Smooth muscle cell (in vitro differentiated cells): Measurements from ENCODE around the gene BICD1. TPM values are rescaled to one million over a fixed set of nuclear protein-coding genes. Genes with fewer than 3 reads are reported as not detected.

Experiments
- DNase-seq: peaks from one replicate; lab custom pipeline; 2025; ENCODE audit not compliant: unreplicated experiment; lab: John Stamatoyannopoulos, UW
- H2AFZ ChIP-seq: fragments of 200-600 bp; sonication (generic); 2 replicates; pipeline ENCODE4 v1.6.0; 2016; ENCODE audit warnings: antibody characterized with exemption, low read depth, mild to moderate bottlenecking
- H3F3A ChIP-seq: fragments of 200-600 bp; sonication (generic); 2 replicates; pipeline ENCODE4 v1.6.0; 2017; ENCODE audit warnings: antibody characterized with exemption, low read depth
- H3K27ac ChIP-seq: fragments of 200-600 bp; sonication (generic); 2 replicates; pipeline ENCODE4 v1.5.1; 2016; ENCODE audit warnings: low read depth, mild to moderate bottlenecking
- H3K27me3 ChIP-seq: fragments of 200-600 bp; sonication (generic); 2 replicates; pipeline ENCODE4 v1.6.1; 2016; ENCODE audit warnings: low read depth, mild to moderate bottlenecking
- H3K36me3 ChIP-seq: fragments of 200-600 bp; sonication (generic); 2 replicates; pipeline ENCODE4 v1.5.1; 2016; ENCODE audit warnings: low read depth
- H3K4me1 ChIP-seq: fragments of 200-600 bp; sonication (generic); 2 replicates; pipeline ENCODE4 v1.5.1; 2016; ENCODE audit warnings: low read depth
- H3K4me2 ChIP-seq: fragments of 200-600 bp; sonication (generic); 2 replicates; pipeline ENCODE4 v1.6.0; 2016; ENCODE audit warnings: mild to moderate bottlenecking
- H3K4me3 ChIP-seq: fragments of 200-600 bp; sonication (generic); 2 replicates; pipeline ENCODE4 v1.5.1; 2016; ENCODE audit warnings: mild to moderate bottlenecking
- H3K79me2 ChIP-seq: fragments of 200-600 bp; sonication (generic); 2 replicates; pipeline ENCODE4 v1.6.0; 2016; ENCODE audit warnings: low read depth, mild to moderate bottlenecking
- H3K9ac ChIP-seq: fragments of 200-600 bp; sonication (generic); 2 replicates; pipeline ENCODE4 v1.6.0; 2016; ENCODE audit warnings: low read depth
- H3K9me3 ChIP-seq: fragments of 200-600 bp; sonication (generic); replicated peaks from 2 replicates; pipeline ENCODE4 v1.5.1; 2016; ENCODE audit warnings: low read depth
- H4K20me1 ChIP-seq: fragments of 200-600 bp; sonication (generic); 2 replicates; pipeline ENCODE4 v1.6.0; 2016; ENCODE audit warnings: low read depth
- WGBS: methylation state at CpG from one replicate; pipeline ENCODE4 v1.1.7; 2016; ENCODE audit warnings: low lambda C conversion rate; 5-methylcytosine and 5-hydroxymethylcytosine counted together
- polyA plus RNA-seq: library from polyadenylated mRNA; unstranded; fragments of >200 nt; fragmentation: Nextera tagmentation; extraction: Ambion mirVana; gene quantifications from 2 replicates; pipeline ENCODE4 v1.2.1, GENCODE V29; 2016
- total RNA-seq: library from RNA; depleted of rRNA; stranded (reverse); fragments of >200 nt; gene quantifications from 2 replicates; pipeline ENCODE4 v1.2.3, GENCODE V29; 2014
- TF ChIP-seq, protein P1 (sequence below): fragments of 200-600 bp; sonication (generic); IDR thresholded peaks from 2 replicates; pipeline ENCODE4 v1.5.1; 2017; ENCODE audit warnings: borderline replicate concordance, mild to moderate bottlenecking, antibody characterized with exemption; ENCODE audit not compliant: insufficient read depth, poor library complexity, severe bottlenecking

BICD1 gene
- total and polyA plus RNA-seq, 2 experiments from 2014 or later: 6.5 to 11.5 TPM

DNA sequence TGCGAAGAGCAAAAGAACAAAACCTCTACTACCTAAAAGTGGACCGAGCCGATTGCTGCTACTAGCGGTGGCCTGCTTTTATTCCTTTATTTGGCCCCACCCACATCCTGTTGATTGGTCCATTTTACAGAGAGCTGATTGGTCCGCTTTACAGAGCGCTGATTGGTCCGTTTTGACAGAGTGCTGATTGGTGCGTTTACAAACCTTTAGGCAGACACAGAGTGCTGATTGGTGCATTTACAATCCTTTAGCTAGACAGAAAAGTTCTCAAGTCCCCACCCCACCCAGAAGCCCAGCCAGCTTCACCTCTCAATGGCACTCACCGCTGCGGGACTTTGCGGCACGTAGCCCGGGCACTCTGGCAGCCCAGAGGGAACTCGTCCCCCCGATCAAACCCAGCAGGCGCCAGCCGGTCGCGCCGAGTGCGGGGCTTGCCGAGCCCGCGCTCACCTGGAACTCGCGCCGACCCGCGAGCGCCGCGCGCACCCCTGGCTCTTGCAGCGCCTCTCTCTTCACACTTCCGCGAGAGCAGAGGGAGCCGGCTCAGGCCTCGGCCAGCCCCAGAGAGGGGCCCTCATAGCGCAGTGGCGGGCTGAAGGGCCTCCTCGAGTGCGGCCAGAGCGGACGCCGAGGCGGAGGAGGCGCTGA is 284.0 kb downstream of the BICD1 start:
- no peak for DNase-seq
- H3K9me3 ChIP-seq: no peaks in the 10 kb centered on the region
- no peak overlapping the region for H3K4me3 ChIP-seq
- H3K27me3 ChIP-seq: no peaks in the 10 kb centered on the region
- no peak overlapping the region for H2AFZ ChIP-seq
- H3K36me3 ChIP-seq: no peaks in the 10 kb centered on the region
- no peaks in the 10 kb centered on the region for H3K4me1 ChIP-seq
- peaks cover 4% of the 10 kb centered on the region for H3F3A ChIP-seq
- no peaks in the 10 kb centered on the region for H3K79me2 ChIP-seq
- no peak overlapping the region for H3K27ac ChIP-seq
- 96% methylated on average over 47 of the region's 47 CpGs for WGBS
- no peaks in the 10 kb centered on the region for H4K20me1 ChIP-seq
- H3K4me2 ChIP-seq: no peak overlapping the region
- TF ChIP-seq, protein P1, sequence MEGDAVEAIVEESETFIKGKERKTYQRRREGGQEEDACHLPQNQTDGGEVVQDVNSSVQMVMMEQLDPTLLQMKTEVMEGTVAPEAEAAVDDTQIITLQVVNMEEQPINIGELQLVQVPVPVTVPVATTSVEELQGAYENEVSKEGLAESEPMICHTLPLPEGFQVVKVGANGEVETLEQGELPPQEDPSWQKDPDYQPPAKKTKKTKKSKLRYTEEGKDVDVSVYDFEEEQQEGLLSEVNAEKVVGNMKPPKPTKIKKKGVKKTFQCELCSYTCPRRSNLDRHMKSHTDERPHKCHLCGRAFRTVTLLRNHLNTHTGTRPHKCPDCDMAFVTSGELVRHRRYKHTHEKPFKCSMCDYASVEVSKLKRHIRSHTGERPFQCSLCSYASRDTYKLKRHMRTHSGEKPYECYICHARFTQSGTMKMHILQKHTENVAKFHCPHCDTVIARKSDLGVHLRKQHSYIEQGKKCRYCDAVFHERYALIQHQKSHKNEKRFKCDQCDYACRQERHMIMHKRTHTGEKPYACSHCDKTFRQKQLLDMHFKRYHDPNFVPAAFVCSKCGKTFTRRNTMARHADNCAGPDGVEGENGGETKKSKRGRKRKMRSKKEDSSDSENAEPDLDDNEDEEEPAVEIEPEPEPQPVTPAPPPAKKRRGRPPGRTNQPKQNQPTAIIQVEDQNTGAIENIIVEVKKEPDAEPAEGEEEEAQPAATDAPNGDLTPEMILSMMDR: no peak
- H3K9ac ChIP-seq: no peak overlapping the region

DNA sequence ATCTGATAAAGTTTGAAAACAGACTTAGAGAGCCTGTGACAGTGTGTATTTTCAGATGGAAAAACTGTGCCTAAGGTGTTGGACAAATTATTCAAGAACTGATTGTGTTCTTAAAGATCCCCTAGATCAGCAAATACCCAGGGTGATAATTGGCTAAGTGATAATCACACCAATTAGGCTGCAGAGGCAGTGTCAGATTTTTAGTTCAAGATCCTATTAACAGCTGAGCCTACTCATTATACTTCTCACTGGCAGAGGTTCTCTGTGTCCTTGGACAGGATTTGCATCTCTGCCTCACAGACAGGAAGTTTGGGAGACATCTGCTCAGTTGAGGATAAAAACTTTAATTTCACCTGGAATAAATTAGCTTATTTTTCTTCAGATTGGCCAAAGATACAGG is 288.4 kb downstream of the BICD1 start:
- no peaks in the 10 kb centered on the region for H3K9me3 ChIP-seq
- no peak overlapping the region for H3K9ac ChIP-seq
- no peak overlapping the region for H3K27ac ChIP-seq
- no peak overlapping the region for H2AFZ ChIP-seq
- TF ChIP-seq, protein P1: no peak
- H3K79me2 ChIP-seq: no peaks in the 10 kb centered on the region
- no peak overlapping the region for H3K4me2 ChIP-seq
- no peak overlapping the region for H3K4me3 ChIP-seq
- peaks cover 4% of the 10 kb centered on the region for H3F3A ChIP-seq
- H4K20me1 ChIP-seq: no peaks in the 10 kb centered on the region
- no peaks in the 10 kb centered on the region for H3K36me3 ChIP-seq
- H3K27me3 ChIP-seq: peaks cover 4% of the 10 kb centered on the region
- DNase-seq: no peak
- H3K4me1 ChIP-seq: no peaks in the 10 kb centered on the region

DNA sequence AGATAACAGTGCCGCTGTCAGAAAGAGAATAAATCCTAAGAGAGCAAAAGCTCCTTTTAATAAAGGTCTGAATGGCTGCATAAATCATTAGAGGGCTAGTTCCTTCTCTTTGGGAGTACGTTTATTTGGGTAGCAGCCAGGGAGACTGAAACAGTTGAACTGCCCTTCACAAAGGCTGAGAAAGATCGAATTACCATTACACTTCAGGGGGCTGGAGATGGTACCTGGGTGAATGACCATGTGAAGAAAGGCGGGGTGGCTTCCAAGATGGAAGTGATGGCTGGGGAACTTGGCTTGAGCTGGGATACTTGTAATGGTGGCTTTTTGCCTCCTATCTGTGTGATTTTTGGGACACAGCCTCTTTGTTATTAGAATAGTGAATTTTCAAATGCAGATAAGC is 291.0 kb downstream of the BICD1 start:
- Histone ChIP-seq H3K79me2 (peaks cover 6% of the 10 kb centered on the region), H4K20me1 (no peaks in the 10 kb centered on the region), H3K9ac (no peak overlapping the region), H3K27me3 (peaks cover 17% of the 10 kb centered on the region), H3K4me2 (no peak overlapping the region), H3F3A (peaks cover 4% of the 10 kb centered on the region), H2AFZ (no peak overlapping the region), H3K36me3 (no peaks in the 10 kb centered on the region), H3K27ac (no peak overlapping the region), H3K4me1 (no peaks in the 10 kb centered on the region), H3K4me3 (no peak overlapping the region), H3K9me3 (no peaks in the 10 kb centered on the region)
- WGBS: 83% methylated on average over 4 of the region's 4 CpGs
- DNase-seq: no peak
- TF ChIP-seq, protein P1: no peak

DNA sequence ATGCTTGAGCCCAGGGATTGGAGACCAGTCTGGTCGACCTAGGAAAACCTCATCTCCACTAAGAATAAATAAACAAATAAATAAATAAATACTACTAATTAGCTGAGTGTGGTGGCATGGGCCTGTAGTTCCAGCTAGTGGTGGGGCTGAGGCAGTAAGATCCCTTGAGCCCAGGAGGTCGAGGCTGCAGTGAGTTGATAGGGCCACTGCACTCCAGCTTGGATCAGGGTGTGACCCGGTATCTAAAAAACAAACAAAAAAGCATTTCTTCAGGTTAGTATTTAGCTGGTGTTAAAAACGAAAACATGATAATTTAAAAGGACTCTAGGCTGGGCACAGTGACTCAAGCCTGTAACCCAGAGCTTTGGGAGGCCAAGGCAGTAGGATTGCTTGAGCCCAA is 291.5 kb downstream of the BICD1 start:
- no peak overlapping the region for H2AFZ ChIP-seq
- no peak for DNase-seq
- no peaks in the 10 kb centered on the region for H4K20me1 ChIP-seq
- no peak overlapping the region for H3K9ac ChIP-seq
- no peak overlapping the region for H3K4me2 ChIP-seq
- no peak overlapping the region for H3K27ac ChIP-seq
- no peaks in the 10 kb centered on the region for H3K4me1 ChIP-seq
- 88% methylated on average over 4 of the region's 4 CpGs for WGBS
- peaks cover 6% of the 10 kb centered on the region for H3K79me2 ChIP-seq
- no peak overlapping the region for H3K4me3 ChIP-seq
- H3K27me3 ChIP-seq: peaks cover 17% of the 10 kb centered on the region
- H3K9me3 ChIP-seq: no peaks in the 10 kb centered on the region
- no peaks in the 10 kb centered on the region for H3K36me3 ChIP-seq
- peaks cover 4% of the 10 kb centered on the region for H3F3A ChIP-seq
- TF ChIP-seq, protein P1: no peak
